Measurements from ENCODE around the gene ELFN1.

Gene ELFN1

GRCh38 chr7:1725766-1726630 is 55.9 kb downstream of the ELFN1 start:
- no peak for DNase-seq (ENCODE audit: low read depth)

DNA sequence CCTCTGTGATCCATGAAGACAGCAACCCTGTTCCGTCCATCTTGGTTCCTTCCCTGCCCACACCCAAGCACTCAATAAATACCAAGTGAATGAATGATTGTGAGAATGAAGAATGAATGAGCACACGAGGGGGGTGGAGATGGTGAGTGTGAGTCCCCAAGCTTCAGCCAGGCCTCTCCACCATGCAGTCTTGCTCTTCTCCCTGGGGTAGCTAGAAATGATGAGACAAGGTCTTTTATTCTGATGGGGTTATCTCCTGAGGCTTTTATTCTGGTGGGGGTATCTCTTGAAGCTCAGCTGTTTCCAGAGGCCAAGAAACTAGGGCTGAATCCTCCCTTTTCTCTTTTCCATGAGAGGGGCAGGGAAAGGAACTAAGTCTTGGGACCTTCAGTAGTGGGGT is 57.0 kb downstream of the ELFN1 start:
- DNase-seq (ENCODE audit: low read depth) = no peak

DNA sequence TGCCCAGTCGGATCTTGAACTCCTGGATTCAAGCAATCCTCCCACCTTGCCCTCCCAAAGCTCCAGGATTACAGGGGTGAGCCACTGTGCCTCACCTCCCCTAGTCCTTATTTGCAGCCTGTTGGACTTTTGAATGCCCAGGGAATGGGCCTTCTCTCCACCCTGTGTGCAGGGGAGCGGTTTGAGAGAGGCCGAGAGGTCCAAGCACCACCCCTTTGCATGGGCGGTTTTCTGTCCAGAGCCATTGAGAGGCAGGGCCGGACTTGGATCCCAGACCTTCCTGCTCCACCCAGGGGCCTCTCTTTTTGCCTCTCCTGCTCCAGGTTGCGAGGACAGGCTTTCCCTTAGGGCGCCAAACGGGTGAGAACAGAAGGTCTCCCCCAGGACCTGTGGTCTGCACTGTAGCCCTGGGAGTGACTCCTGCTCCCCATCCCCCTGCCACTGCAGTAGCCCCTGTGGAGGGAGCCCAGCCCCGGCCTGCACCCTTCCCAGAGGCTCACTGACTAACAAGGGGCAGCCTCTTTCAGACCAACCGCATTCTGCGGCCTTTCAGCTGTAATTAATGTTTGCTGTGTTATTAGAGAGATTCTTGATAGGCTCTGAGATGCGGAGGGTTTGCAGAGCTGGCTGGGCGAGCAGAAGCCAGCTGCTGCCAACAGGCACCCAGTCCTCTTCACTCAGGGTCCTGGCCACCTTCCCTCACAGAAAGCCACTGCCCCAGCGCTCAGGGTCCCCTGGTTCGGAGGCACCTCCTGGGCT is 57.9 kb downstream of the ELFN1 start:
- no peak for DNase-seq (ENCODE audit: low read depth)

- DNase-seq (ENCODE audit: low read depth) = no peak
Observed at GRCh38 chr7:1729183-1729582, 59.1 kb downstream of the ELFN1 start.

- no peak for DNase-seq (ENCODE audit: low read depth)
Observed at GRCh38 chr7:1729773-1730172, 59.7 kb downstream of the ELFN1 start.

- no peak for DNase-seq (ENCODE audit: low read depth)
Observed at GRCh38 chr7:1732072-1732471, 62.0 kb downstream of the ELFN1 start.

- no peak for DNase-seq (ENCODE audit: low read depth)
Observed at GRCh38 chr7:1732645-1733044, 62.6 kb downstream of the ELFN1 start.

- no peak for DNase-seq (ENCODE audit: low read depth)
Observed at GRCh38 chr7:1733206-1733907, 63.3 kb downstream of the ELFN1 start.

DNA sequence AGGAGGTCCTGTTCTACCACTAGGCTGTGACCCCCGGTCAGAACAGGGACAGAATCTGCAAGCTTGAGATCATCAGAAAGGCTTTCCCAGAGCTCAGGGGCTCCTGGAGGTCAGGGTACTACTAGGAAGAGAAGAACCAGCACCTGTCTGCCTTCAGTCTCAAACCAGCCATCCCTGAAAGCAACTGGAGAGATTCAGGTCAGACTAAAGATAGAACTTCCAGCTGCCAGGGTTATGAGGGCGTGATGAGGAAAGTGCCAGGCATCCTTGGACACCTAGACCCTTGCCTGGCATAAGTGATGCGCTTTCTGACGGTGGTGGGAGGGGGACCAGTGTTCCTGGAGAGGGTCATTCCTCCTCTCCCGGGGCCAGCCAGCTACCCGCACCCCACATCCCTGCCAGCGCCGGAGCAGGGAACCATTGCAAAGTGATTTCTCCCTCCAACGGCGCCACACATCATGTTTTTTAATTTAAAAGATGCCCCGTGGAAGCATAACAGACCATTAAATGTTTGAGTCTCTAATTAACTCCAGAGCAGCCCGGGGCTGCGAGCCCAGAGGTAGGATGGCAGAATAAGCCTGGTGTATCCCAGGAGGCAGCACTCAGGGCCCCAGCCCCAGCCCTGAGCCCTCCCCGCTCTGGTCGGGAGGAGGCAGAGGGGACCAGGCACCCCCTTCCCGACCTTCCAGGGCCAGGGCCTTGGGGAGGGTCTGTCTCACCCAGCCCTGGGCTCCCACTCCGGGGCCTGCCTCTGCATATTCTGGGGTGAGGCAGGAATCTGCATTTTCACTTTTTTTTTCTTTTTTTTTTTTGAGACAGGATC is 64.0 kb downstream of the ELFN1 start:
- DNase-seq (ENCODE audit: low read depth) = no peak

GRCh38 chr7:1735262-1735661 is 65.2 kb downstream of the ELFN1 start:
- DNase-seq (ENCODE audit: low read depth) = no peak

DNA sequence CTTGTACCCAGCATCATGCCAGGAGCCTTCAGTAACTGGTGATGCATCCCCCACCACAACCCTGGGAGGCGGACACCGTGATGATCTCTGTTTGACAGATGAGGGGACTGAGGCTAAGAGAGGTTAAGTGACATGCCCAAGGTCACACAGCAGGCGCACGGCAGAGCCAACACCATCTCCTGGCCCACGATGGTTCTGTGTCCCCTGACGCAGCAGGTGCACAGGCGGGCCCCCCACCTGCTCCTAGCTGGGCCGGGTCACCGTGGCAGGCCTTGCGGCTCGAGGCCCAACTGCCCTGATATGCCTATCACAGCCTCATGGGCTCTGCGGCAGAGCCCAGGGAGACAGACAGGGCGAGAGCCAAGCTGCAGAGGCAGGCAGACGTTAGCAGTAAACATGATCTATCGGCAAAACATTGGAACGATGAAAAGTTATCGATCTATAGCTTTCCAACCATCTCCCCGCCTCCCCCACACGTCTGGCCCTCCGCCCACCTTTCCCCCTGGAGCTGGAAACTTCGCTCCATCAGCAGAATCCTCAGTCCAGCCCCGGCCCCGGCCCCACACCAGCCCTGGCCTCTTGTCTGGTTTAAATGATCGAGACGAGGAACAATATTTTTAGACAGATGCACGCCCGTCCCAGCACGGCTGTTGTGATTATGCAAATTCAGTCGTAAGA is 65.9 kb downstream of the ELFN1 start:
- DNase-seq (ENCODE audit: low read depth) = no peak

GRCh38 chr7:1736484-1736817 is 66.4 kb downstream of the ELFN1 start:
- DNase-seq (ENCODE audit: low read depth) = no peak

DNA sequence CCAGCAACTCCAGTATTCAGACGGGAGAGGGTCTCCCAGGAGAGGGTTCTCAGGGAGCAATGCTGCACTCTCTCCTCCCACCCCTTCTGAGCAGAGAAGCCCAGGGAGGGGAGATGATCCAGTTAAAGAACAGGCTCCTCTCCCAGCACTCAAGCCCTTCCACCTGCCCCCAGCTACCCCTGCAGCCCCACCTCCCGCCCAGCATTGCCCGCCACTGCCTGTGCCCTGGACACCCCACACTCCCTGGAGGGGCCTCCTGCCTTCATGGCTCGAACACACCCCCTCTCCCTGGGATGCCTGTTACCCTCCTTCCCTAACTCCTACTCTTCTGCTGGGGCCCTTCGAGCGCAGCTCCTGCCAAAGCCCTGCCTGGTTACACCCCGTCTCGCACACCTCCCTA is 66.8 kb downstream of the ELFN1 start:
- no peak for DNase-seq (ENCODE audit: low read depth)

- no peak for DNase-seq (ENCODE audit: low read depth)
Observed at GRCh38 chr7:1737523-1737922, 67.4 kb downstream of the ELFN1 start.

GRCh38 chr7:1737956-1738355 is 67.9 kb downstream of the ELFN1 start:
- no peak for DNase-seq (ENCODE audit: low read depth)

GRCh38 chr7:1738511-1738910 is 68.4 kb downstream of the ELFN1 start:
- no peak for DNase-seq (ENCODE audit: low read depth)

DNA sequence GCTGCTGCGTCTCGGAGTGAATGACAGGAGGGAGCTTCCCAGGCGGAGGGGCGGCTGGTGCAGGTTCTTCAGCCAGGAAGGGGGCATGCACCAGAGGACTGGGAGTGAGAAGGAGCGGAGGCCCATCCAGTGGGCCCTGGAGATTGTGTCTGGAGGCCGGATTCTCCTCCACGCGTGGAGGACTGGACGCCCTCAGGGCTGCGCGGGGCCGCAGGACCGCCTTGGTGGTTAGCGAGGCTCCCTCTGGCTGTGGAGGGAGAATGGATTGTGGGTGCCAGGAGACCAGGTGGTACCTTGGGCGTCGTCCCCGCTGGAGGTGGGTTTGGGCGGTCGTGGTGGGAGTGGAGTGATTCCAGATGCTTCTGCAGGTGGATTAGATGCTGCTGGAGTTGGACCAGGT is 68.9 kb downstream of the ELFN1 start:
- DNase-seq (ENCODE audit: low read depth) = no peak

- no peak for DNase-seq (ENCODE audit: low read depth)
Observed at GRCh38 chr7:1739593-1739992, 69.5 kb downstream of the ELFN1 start.

DNA sequence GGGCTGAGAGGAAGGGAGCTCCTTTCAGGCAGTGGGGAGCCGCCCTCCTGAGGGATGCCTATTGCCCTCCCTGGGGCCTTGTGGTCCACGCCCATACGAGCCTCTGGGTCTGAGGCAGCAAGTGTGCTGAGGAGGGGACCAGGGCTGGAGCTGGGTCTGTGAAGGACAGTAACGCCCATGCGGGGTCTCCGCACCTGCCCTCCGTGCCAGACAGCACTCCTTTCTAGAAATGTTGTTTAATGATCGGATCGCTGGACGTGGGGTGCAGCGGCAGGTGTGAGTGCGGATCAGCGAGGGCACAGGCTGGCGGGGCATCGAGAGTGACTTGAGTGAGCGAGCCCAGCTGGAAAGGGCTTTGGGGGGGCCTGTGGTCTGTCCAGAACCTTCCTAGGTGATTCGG is 70.1 kb downstream of the ELFN1 start:
- DNase-seq (ENCODE audit: low read depth) = no peak

DNA sequence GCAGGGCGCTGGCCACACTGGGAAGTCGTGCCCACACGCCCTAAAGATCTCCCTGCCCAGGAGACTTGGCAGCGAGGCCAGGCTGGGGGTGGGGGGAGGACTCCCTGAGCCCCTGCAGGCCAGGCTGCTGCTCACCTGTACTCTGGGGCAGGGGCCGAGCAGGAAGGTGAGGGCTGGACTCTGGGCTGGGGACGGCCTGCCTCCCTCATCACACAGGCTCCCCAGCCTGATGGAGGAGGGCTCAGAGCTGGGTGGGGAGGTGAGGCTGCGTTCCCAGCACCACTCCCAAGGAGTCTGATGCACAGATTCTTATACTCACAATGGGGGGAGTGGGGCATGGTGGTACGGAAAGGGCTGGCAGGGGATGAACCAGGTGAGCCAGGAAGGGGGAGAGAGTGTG is 71.2 kb downstream of the ELFN1 start:
- no peak for DNase-seq (ENCODE audit: low read depth)

GRCh38 chr7:1741751-1742554 is 71.9 kb downstream of the ELFN1 start:
- no peak for DNase-seq (ENCODE audit: low read depth)

All from stimulated activated CD8-positive, alpha-beta memory T cell treated with anti-CD3 and anti-CD28 coated beads, Interleukin-4, amount 100 ng/mL, for 24 hours (primary cell).